HepG2 (cell line): ENCODE measurements around the gene L2HGDH. TPM values are rescaled to one million over a fixed set of nuclear protein-coding genes. Genes with fewer than 3 reads are reported as not detected.

Source experiments
- EED ChIP-seq: sonication (generic); formaldehyde crosslinking; IDR thresholded peaks from 2 replicates; pipeline ENCODE4 v1.5.0; 2020; ENCODE audit warnings: mild to moderate bottlenecking, missing genetic modification reagents
- MIER2 ChIP-seq: IDR thresholded peaks from 2 replicates; pipeline ENCODE4 v1.6.1; 2016; ENCODE audit warnings: missing biosample characterization, missing genetic modification reagents
- MXD4 ChIP-seq: IDR thresholded peaks from 2 replicates; pipeline ENCODE4 v1.6.1; 2016; ENCODE audit warnings: mild to moderate bottlenecking, missing biosample characterization, missing genetic modification reagents
- NCOR1 ChIP-seq: fragments of 200-600 bp; sonication (generic); IDR thresholded peaks from 2 replicates; pipeline ENCODE4 v1.7.0; 2017; ENCODE audit warnings: antibody characterized with exemption, low read length, borderline replicate concordance
- NFATC3 ChIP-seq: sonication (generic); formaldehyde crosslinking; IDR thresholded peaks from 2 replicates; pipeline ENCODE4 v1.5.1; 2020; ENCODE audit warnings: mild to moderate bottlenecking, missing genetic modification reagents
- NFIC ChIP-seq: IDR thresholded peaks from 2 replicates; pipeline ENCODE4 v1.6.1; 2012; ENCODE audit warnings: mild to moderate bottlenecking, low read length, inconsistent platforms
- PHB2 ChIP-seq: fragments of 450-650 bp; IDR thresholded peaks from 2 replicates; pipeline ENCODE4 v1.6.1; 2018; ENCODE audit not compliant: partially characterized antibody
- RFX5 ChIP-seq: IDR thresholded peaks from 2 replicates; pipeline ENCODE4 v1.6.1; 2011; ENCODE audit warnings: low read depth, low read length, improper control_type of control experiment
- SSRP1 ChIP-seq: IDR thresholded peaks from 2 replicates; pipeline ENCODE4 v1.6.1; 2016; ENCODE audit warnings: control low read depth
- ZKSCAN8 ChIP-seq: IDR thresholded peaks from 2 replicates; pipeline ENCODE4 v1.6.1; 2016; ENCODE audit warnings: borderline replicate concordance, missing genetic modification reagents, missing compliant biosample characterization
- ZNF142 ChIP-seq: sonication (generic); formaldehyde crosslinking; IDR thresholded peaks from 2 replicates; pipeline ENCODE4 v1.4.0; 2020; ENCODE audit warnings: missing genetic modification reagents
- ZNF205 ChIP-seq: IDR thresholded peaks from 2 replicates; pipeline ENCODE4 v1.6.1; 2018; ENCODE audit warnings: missing biosample characterization, missing genetic modification reagents
- ZNF326 ChIP-seq: sonication (generic); formaldehyde crosslinking; IDR thresholded peaks from 2 replicates; pipeline ENCODE4 v1.4.0; 2020; ENCODE audit warnings: missing genetic modification reagents, borderline replicate concordance
- ZNF468 ChIP-seq: sonication (generic); formaldehyde crosslinking; IDR thresholded peaks from 2 replicates; pipeline ENCODE4 v1.8.0; 2022; ENCODE audit warnings: mild to moderate bottlenecking, moderate library complexity, missing genetic modification reagents
- ZNF512B ChIP-seq: sonication (generic); formaldehyde crosslinking; IDR thresholded peaks from 2 replicates; pipeline ENCODE4 v1.5.1; 2020; ENCODE audit warnings: missing genetic modification reagents, mild to moderate bottlenecking, borderline replicate concordance
- ZNF704 ChIP-seq: sonication (generic); formaldehyde crosslinking; IDR thresholded peaks from 2 replicates; pipeline ENCODE4 v1.8.1; 2023; ENCODE audit warnings: mild to moderate bottlenecking, inconsistent platforms, moderate library complexity, missing genetic modification reagents, borderline replicate concordance
- ZZZ3 ChIP-seq: sonication (generic); formaldehyde crosslinking; IDR thresholded peaks from 2 replicates; pipeline ENCODE4 v1.4.0; 2020; ENCODE audit warnings: missing genetic modification reagents, mild to moderate bottlenecking, borderline replicate concordance
- polyA plus RNA-seq, 8 experiments: library from polyadenylated mRNA; depleted of rRNA in 3 of 8; stranded (reverse) in 7 of 8; unstranded in 1 of 8; fragments of >200 nt; fragmentation: Illumina TruSeq in 4 of 8; extraction: Trizol in 4 of 8; gene quantifications; 2 replicates each; pipeline versions ENCODE4 v1.2.1 to v1.2.3, GENCODE V29; 2011 to 2016; ENCODE audit warnings: low read depth in 4 of 8, missing spikeins in 1 of 8, mixed read lengths in 1 of 8; ENCODE audit not compliant: insufficient read depth in 1 of 8
- total RNA-seq, 5 experiments: library from RNA; depleted of rRNA; stranded (reverse); fragments of >200 nt; fragmentation: Illumina TruSeq; extraction: Trizol; gene quantifications; 2 replicates each; pipeline ENCODE4 v1.2.3, GENCODE V29; 2016; ENCODE audit warnings: low read depth in 1 of 5
- TF ChIP-seq, protein P1 (sequence below): sonication (generic); formaldehyde crosslinking; IDR thresholded peaks from 2 replicates; pipeline ENCODE4 v1.4.0; 2020; ENCODE audit warnings: mild to moderate bottlenecking, missing genetic modification reagents

L2HGDH gene
- total and polyA plus RNA-seq, 2 of the 13 experiments (the other 11 are each of a cell fraction or from before 2014, with no cell fraction given): 3.3 to 5.0 TPM

DNA sequence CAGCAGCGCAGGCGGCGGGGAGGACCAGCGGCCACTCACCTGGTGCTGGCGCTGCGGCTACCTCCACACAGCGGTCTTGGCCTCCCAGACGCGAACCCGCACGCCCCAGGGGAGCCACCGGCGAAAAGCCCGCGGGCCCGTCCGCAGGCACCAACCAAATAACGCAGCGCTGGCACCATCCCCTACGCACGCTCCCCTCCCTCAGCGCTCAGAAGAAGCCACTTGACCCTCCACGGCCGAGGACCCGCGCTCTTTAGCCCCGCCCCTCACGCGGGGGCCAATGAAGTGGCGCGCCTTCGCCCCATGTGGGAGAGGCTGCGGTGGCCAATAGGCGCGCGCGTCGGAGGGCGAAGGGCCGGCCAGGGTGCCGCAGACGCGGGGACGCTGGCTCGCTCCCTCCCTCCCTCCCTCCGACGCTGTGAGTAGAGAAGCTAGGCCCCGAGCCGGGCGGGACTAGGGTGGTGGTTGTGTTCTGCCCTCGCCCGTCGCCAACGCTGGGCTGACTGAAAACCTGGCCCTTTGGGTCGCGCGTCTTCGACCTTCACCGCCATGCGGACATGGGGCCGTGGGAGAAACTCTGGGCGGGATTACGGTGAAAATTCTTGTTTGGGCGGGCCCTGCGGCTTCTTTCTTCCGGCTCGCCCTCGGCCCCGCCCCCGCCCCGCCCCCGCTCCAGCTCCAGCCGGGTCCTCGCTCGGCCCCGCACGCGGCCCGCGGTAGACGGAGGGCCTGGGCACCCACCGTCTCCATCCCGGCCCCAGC is at the start of gene L2HGDH, which contains the start of gene DMAC2L (continued):
- TF ChIP-seq ZNF704 (CRISPR knock-in tag): peak; percentile 71; the same call in 1 of the 2 replicates
- no peak for TF ChIP-seq PHB2
- no peak for TF ChIP-seq ZNF512B (CRISPR knock-in tag)
- TF ChIP-seq MIER2 (CRISPR knock-in tag): peak; percentile 10; the same call in 1 of the 2 replicates
- peak; percentile 85; the same call in 1 of the 2 replicates for TF ChIP-seq ZNF142 (CRISPR knock-in tag)
- no peak for TF ChIP-seq ZKSCAN8 (CRISPR knock-in tag)
- TF ChIP-seq ZNF326 (CRISPR knock-in tag): no peak
- TF ChIP-seq, protein P1, sequence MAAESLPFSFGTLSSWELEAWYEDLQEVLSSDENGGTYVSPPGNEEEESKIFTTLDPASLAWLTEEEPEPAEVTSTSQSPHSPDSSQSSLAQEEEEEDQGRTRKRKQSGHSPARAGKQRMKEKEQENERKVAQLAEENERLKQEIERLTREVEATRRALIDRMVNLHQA (CRISPR knock-in tag): no peak
- TF ChIP-seq ZZZ3: peak; percentile 61; the same call in 1 of the 2 replicates
- no peak for TF ChIP-seq SSRP1 (CRISPR knock-in tag)
- TF ChIP-seq RFX5: no peak
- TF ChIP-seq ZNF205 (CRISPR knock-in tag): 0 out of 2 replicates have a peak, but pooled peaks have one; percentile 37
- TF ChIP-seq NFATC3 (CRISPR knock-in tag): peak; percentile 74
- TF ChIP-seq NFIC: no peak
- 0 out of 2 replicates have a peak, but pooled peaks have one; percentile 39 for TF ChIP-seq ZNF468 (CRISPR knock-in tag)
- no peak; the same call in 1 of the 2 replicates for TF ChIP-seq MXD4
- TF ChIP-seq NCOR1: no peak
- TF ChIP-seq EED (CRISPR knock-in tag): peak; percentile 54; the same call in 1 of the 2 replicates
